HepG2 (cell line): Measurements from ENCODE around the gene ARMH1. TPM values are rescaled to one million over a fixed set of nuclear protein-coding genes. Genes with fewer than 3 reads are reported as not detected.

Experiments used
- ADNP ChIP-seq: sonication (generic); formaldehyde crosslinking; IDR thresholded peaks from 2 replicates; pipeline ENCODE4 v1.4.0; 2020; ENCODE audit warnings: missing genetic modification reagents
- ARID5B ChIP-seq: IDR thresholded peaks from 2 replicates; pipeline ENCODE4 v1.4.0; 2020; ENCODE audit warnings: mild to moderate bottlenecking, missing genetic modification reagents
- ASH2L ChIP-seq: fragments of 300-600, 200-600 bp; sonication (generic); IDR thresholded peaks from 2 replicates; pipeline ENCODE4 v1.7.0; 2017; ENCODE audit warnings: low read depth, mild to moderate bottlenecking, moderate library complexity, mixed read lengths, low read length; ENCODE audit not compliant: insufficient read length
- CBFB ChIP-seq: sonication (generic); formaldehyde crosslinking; IDR thresholded peaks from 2 replicates; pipeline ENCODE4 v1.4.0; 2020; ENCODE audit warnings: missing genetic modification reagents
- CEBPG ChIP-seq: IDR thresholded peaks from 2 replicates; pipeline ENCODE4 v1.6.1; 2016
- ELF3 ChIP-seq: IDR thresholded peaks from 2 replicates; pipeline ENCODE4 v1.6.1; 2016; ENCODE audit warnings: missing genetic modification reagents, missing compliant biosample characterization
- ELK4 ChIP-seq: sonication (generic); formaldehyde crosslinking; IDR thresholded peaks from 2 replicates; pipeline ENCODE4 v1.9.0; 2021; ENCODE audit warnings: missing genetic modification reagents, borderline replicate concordance
- FOXA3 ChIP-seq: IDR thresholded peaks from 2 replicates; pipeline ENCODE4 v1.6.1; 2016; ENCODE audit warnings: missing genetic modification reagents, missing compliant biosample characterization
- MTA3 ChIP-seq: sonication (generic); formaldehyde crosslinking; IDR thresholded peaks from 2 replicates; pipeline ENCODE4 v1.4.0; 2020; ENCODE audit warnings: missing genetic modification reagents
- SCMH1 ChIP-seq: sonication (generic); formaldehyde crosslinking; IDR thresholded peaks from 2 replicates; pipeline ENCODE4 v1.9.0; 2021; ENCODE audit warnings: missing genetic modification reagents, mild to moderate bottlenecking, borderline replicate concordance
- STAT6 ChIP-seq: sonication (generic); formaldehyde crosslinking; IDR thresholded peaks from 2 replicates; pipeline ENCODE4 v1.4.0; 2020; ENCODE audit warnings: missing genetic modification reagents, mild to moderate bottlenecking, borderline replicate concordance
- ZFAT ChIP-seq: sonication (generic); formaldehyde crosslinking; conservative IDR thresholded peaks from 2 replicates; pipeline ENCODE4 v1.8.1; 2023; ENCODE audit warnings: missing genetic modification reagents, inconsistent platforms
- ZKSCAN8 ChIP-seq: IDR thresholded peaks from 2 replicates; pipeline ENCODE4 v1.6.1; 2016; ENCODE audit warnings: borderline replicate concordance, missing genetic modification reagents, missing compliant biosample characterization
- ZNF101 ChIP-seq: sonication (generic); formaldehyde crosslinking; IDR thresholded peaks from 2 replicates; pipeline ENCODE4 v1.4.0; 2020; ENCODE audit warnings: mild to moderate bottlenecking, low read depth, missing genetic modification reagents, borderline replicate concordance
- ZNF326 ChIP-seq: sonication (generic); formaldehyde crosslinking; IDR thresholded peaks from 2 replicates; pipeline ENCODE4 v1.4.0; 2020; ENCODE audit warnings: missing genetic modification reagents, borderline replicate concordance
- ZNF414 ChIP-seq: sonication (generic); formaldehyde crosslinking; IDR thresholded peaks from 2 replicates; pipeline ENCODE4 v1.5.0; 2020; ENCODE audit warnings: missing genetic modification reagents
- ZNF543 ChIP-seq: sonication (generic); formaldehyde crosslinking; IDR thresholded peaks from 2 replicates; pipeline ENCODE4 v1.4.0; 2020; ENCODE audit warnings: mild to moderate bottlenecking, missing genetic modification reagents
- ZNF580 ChIP-seq: IDR thresholded peaks from 2 replicates; pipeline ENCODE4 v1.6.1; 2016; ENCODE audit warnings: low read depth, borderline replicate concordance
- ZNF614 ChIP-seq: IDR thresholded peaks from 2 replicates; pipeline ENCODE4 v1.6.1; 2018; ENCODE audit warnings: missing biosample characterization, missing genetic modification reagents, inconsistent platforms, borderline replicate concordance
- ZNF710 ChIP-seq: sonication (generic); formaldehyde crosslinking; IDR thresholded peaks from 2 replicates; pipeline ENCODE4 v1.5.0; 2020; ENCODE audit warnings: mild to moderate bottlenecking, missing genetic modification reagents, borderline replicate concordance
- polyA plus RNA-seq, 8 experiments: library from polyadenylated mRNA; depleted of rRNA in 3 of 8; stranded (reverse) in 7 of 8; unstranded in 1 of 8; fragments of >200 nt; fragmentation: Illumina TruSeq in 4 of 8; extraction: Trizol in 4 of 8; gene quantifications; 2 replicates each; pipeline versions ENCODE4 v1.2.1 to v1.2.3, GENCODE V29; 2011 to 2016; ENCODE audit warnings: low read depth in 4 of 8, missing spikeins in 1 of 8, mixed read lengths in 1 of 8; ENCODE audit not compliant: insufficient read depth in 1 of 8
- total RNA-seq, 5 experiments: library from RNA; depleted of rRNA; stranded (reverse); fragments of >200 nt; fragmentation: Illumina TruSeq; extraction: Trizol; gene quantifications; 2 replicates each; pipeline ENCODE4 v1.2.3, GENCODE V29; 2016; ENCODE audit warnings: low read depth in 1 of 5

ARMH1 gene
- total and polyA plus RNA-seq, 2 of the 13 experiments (the other 11 are each of a cell fraction or from before 2014, with no cell fraction given) = 0.69 TPM; not detected in 1

- no peak; the same call in 1 of the 2 replicates for TF ChIP-seq ZNF580 (CRISPR knock-in tag)
- TF ChIP-seq ASH2L = peak; percentile 52
- no peak for TF ChIP-seq ZFAT (CRISPR knock-in tag)
- no peak for TF ChIP-seq ADNP
- peak; percentile 85; the same call in 1 of the 2 replicates for TF ChIP-seq ZNF710 (CRISPR knock-in tag)
- no peak for TF ChIP-seq ZNF326 (CRISPR knock-in tag)
- TF ChIP-seq ZNF614 (CRISPR knock-in tag) = 0 out of 2 replicates have a peak, but pooled peaks have one; percentile 21
- TF ChIP-seq ZKSCAN8 (CRISPR knock-in tag) = no peak
- no peak for TF ChIP-seq ELF3 (CRISPR knock-in tag)
- no peak for TF ChIP-seq ZNF101 (CRISPR knock-in tag)
- no peak for TF ChIP-seq ARID5B (CRISPR knock-in tag)
- 0 out of 2 replicates have a peak, but pooled peaks have one; percentile 56 for TF ChIP-seq STAT6 (CRISPR knock-in tag)
- no peak for TF ChIP-seq ELK4 (CRISPR knock-in tag)
- TF ChIP-seq ZNF414 (CRISPR knock-in tag) = no peak
- TF ChIP-seq MTA3 (CRISPR knock-in tag) = no peak
- TF ChIP-seq FOXA3 (CRISPR knock-in tag) = no peak
- TF ChIP-seq ZNF543 = no peak
- no peak for TF ChIP-seq SCMH1 (CRISPR knock-in tag)
- peak; percentile 17; the same call in 1 of the 2 replicates for TF ChIP-seq CEBPG
- TF ChIP-seq CBFB = no peak
These were observed 18.9 kb upstream of the ARMH1 start (continued) for GRCh38 chr1:44655609-44656008.
